Spinal cord (tissue), 10 donors: ENCODE measurements around the gene KLHL17. TPM values are rescaled to one million over a fixed set of nuclear protein-coding genes. Genes with fewer than 3 reads are reported as not detected.
A peak's percentile ranks its signal among the peaks of the same experiment; 100 is the strongest.

ENCODE experiments used
- DNase-seq, 6 donors: peaks; one replicate each; pipeline versions ENCODE4 v3.0.0 to v3.0.0-alpha.2; 2013 to 2015; ENCODE audit warnings: low spot score in 6 of 6, low read depth in 4 of 6
- H3K27ac ChIP-seq: one replicate; pipeline ENCODE4 v1.5.1; 2013; ENCODE audit warnings: low read depth, low read length, control low read depth
- H3K27me3 ChIP-seq: one replicate; pipeline ENCODE4 v1.6.1; 2013; ENCODE audit warnings: low read length; ENCODE audit not compliant: control insufficient read depth, insufficient read depth
- H3K36me3 ChIP-seq: one replicate; pipeline ENCODE4 v1.6.1; 2013; ENCODE audit warnings: low read length; ENCODE audit not compliant: control insufficient read depth, insufficient read depth
- H3K4me1 ChIP-seq: one replicate; pipeline ENCODE4 v1.6.1; 2013; ENCODE audit warnings: low read length; ENCODE audit not compliant: control insufficient read depth, insufficient read depth
- H3K4me3 ChIP-seq: one replicate; pipeline ENCODE4 v1.5.1; 2013; ENCODE audit warnings: low read depth, low read length, control low read depth
- H3K9me3 ChIP-seq: one replicate; pipeline ENCODE4 v1.6.1; 2013; ENCODE audit warnings: low read length; ENCODE audit not compliant: control insufficient read depth, insufficient read depth
- WGBS: methylation state at CpG from one replicate; pipeline ENCODE4 v1.1.5; 2013; ENCODE audit warnings: missing lambda C conversion rate; ENCODE audit not compliant: insufficient coverage; 5-methylcytosine and 5-hydroxymethylcytosine counted together
- polyA plus RNA-seq, 2 donors: library from polyadenylated mRNA; unstranded; fragments of 120-200 nt; gene quantifications; one replicate each; pipeline ENCODE4 v1.2.1, GENCODE V29; 2013; ENCODE audit not compliant: insufficient read length in 2 of 2
- total RNA-seq, 2 donors: library from RNA; depleted of rRNA in 1 of 2; stranded (reverse); fragments of 120-200 nt in 1 of 2; fragments of >200 nt in 1 of 2; gene quantifications; one replicate each; pipeline versions ENCODE4 v1.2.3 to v1.2.4, GENCODE V29; 2013 to 2014
- donor health status: healthy.

KLHL17 gene
- total and polyA plus RNA-seq, 4 donors, result 5.4 to 27.4 (median 17.6) TPM

DNA sequence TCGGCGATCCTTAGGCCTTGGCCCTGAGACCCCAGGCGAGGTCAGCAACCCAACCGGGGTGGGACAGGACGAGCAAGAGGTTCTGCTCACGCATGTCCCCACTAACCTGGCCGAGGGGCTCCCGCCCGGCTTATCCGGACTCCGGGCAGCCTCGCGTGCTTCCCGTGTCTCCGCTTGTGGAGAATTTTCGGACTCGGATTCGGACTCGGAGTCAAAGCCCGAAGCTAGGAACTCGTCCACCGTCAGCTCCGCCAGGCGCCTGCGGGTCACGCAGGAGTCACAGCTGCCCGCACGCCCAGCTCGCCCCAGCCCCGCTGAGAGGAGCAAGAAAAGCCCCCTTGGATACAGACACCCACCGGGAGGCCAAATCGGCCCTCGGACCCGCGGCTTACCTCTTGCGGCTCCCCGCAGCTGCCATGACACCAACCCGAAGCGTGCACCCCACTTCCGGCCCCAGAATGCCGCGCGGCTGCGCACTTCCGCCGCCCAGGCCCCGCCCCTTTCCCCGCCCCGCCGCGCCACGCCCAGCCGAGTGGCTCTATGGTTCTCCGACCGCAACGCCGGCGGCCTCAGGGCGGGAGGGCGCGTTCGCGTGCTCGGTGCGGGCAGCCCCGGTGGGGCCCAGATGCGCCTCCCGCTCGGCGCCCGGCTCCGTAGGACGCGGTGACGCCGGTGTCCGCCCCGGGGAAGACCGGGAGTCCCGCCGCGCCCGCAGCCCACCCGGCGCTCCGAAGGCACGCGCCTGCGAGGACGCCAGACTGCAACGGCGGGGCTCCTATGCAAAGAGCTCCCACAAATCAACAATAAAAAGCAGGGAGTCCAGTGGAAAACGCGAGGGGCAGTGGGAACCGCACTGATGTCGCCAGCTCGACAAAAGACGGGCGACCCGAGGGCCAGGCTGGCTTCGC, 1.3 kb upstream of the KLHL17 start, which contains the start of gene NOC2L:
Gene NOC2L (minus strand): TSS at position 434 of the 908 bp plus-strand sequence. CDS start 16 bp downstream, at position 418.
- Histone ChIP-seq H3K36me3 (peaks cover 65% of the 10 kb centered on the region), H3K4me3 (peak within 1 kb of the TSS; percentile 82)

DNA sequence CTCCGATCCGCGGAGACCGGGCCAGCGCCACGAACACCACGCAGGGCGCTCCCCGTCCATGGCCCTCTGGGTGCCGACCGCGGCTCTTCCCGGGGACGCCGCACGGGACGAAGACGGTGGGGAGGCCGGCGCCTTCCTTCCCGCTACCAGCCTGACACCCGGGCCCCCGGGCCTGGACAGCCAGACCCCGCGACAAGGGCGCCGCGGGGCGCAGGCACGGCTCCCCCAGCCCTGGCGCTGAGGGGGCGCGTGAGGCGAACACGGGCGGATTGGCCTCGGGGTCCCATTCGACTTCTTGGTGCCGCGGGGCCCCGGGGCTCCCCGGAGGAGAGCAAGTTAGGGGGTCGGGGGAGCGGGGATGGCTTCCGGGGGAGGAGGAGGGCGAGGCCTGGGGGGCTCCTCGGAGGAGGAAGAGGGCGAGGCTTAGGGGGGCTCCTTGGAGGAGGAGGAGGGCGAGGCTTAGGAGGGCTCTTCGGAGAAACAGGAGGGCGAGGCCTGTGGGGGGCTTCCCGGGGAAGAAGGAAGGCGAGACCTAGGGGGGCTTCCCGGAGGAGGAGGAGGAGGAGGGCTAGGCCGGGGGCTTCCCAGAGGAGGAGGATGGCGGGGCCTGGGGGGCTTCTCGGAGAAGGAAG, 537 bp upstream of the KLHL17 start:
- no peaks in the 10 kb centered on the region for H3K9me3 ChIP-seq
- WGBS, result 29% methylated on average over 53 of the region's 57 CpGs
- peaks cover 35% of the 10 kb centered on the region for H3K4me1 ChIP-seq
- no peaks in the 10 kb centered on the region for H3K27me3 ChIP-seq
- peak overlapping the region; percentile 26 for H3K4me3 ChIP-seq
- no peak overlapping the region for H3K27ac ChIP-seq
- H3K36me3 ChIP-seq, result peaks cover 63% of the 10 kb centered on the region
- no peak for DNase-seq

More for the DNA sequence above, 1.3 kb upstream of the KLHL17 start, which contains the start of gene NOC2L:
- DNase-seq, result peak; percentile 43 to 96 (median 84)
- WGBS, result 5% methylated on average over 88 of the region's 101 CpGs
- H3K9me3 ChIP-seq, result no peaks in the 10 kb centered on the region
- no peaks in the 10 kb centered on the region for H3K27me3 ChIP-seq
- peaks cover 35% of the 10 kb centered on the region for H3K4me1 ChIP-seq
- no peak within 1 kb of the TSS for H3K27ac ChIP-seq

DNA sequence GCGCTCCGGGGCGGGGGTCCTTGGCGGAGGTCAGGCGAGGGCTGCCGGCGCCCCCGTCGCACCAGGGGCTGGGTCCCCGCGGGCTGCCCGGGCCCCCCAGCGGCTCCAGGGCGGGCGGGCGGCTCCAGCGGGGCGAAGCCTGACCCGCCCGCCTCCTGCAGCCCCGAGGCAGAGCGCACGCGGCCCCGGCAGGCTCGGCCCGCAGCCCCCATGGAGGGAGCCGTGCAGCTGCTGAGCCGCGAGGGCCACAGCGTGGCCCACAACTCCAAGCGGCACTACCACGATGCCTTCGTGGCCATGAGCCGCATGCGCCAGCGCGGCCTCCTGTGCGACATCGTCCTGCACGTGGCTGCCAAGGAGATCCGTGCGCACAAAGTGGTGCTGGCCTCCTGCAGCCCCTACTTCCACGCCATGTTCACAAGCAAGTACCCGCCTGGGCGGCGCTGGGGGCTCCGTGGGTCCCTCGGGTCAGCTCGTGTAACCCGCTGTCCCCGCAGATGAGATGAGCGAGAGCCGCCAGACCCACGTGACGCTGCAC, 817 bp downstream of the KLHL17 start:
- peak in 1 of 6 donors; percentile 57 for DNase-seq
- H3K27ac ChIP-seq, result no peak overlapping the region
- peak overlapping the region; percentile 26 for H3K4me3 ChIP-seq
- peaks cover 63% of the 10 kb centered on the region for H3K36me3 ChIP-seq
- peaks cover 37% of the 10 kb centered on the region for H3K4me1 ChIP-seq
- 22% methylated on average over 56 of the region's 56 CpGs for WGBS
- no peaks in the 10 kb centered on the region for H3K9me3 ChIP-seq
- H3K27me3 ChIP-seq, result peaks cover 11% of the 10 kb centered on the region

DNA sequence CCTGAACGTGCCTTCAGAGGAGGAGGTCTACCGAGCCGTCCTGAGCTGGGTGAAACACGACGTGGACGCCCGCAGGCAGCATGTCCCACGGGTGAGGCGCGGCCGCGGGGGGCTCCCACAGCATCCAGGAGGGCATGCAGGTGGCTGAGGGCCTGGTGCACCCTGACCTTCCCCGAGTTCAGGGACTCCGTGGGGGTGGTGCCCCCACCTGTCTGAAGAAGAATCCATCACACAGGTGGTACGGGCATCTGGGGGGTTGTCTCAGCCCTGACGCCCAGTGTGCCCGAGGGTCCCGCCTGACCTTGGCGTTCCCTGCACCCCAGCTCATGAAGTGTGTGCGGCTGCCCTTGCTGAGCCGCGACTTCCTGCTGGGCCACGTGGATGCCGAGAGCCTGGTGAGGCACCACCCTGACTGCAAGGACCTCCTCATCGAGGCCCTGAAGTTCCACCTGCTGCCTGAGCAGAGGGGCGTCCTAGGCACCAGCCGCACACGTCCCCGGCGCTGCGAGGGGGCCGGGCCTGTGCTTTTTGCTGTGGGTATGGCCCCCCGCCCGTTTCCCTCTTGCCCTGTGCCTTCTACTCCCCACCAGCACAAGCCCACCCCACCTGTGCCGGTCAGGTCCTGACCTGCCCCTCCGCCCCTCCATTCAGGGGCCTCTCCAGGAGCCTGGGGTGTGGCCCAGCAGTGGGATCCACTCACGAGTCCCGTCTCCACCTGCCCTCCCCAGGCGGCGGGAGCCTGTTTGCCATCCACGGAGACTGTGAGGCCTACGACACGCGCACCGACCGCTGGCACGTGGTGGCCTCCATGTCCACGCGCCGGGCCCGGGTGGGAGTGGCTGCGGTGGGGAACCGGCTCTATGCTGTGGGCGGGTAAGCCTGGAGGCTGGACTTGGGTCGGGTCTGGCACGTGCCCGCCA, 2.3 kb downstream of the KLHL17 start:
- WGBS, result 92% methylated on average over 52 of the region's 57 CpGs
- peaks cover 25% of the 10 kb centered on the region for H3K27me3 ChIP-seq
- no peak for DNase-seq
- no peaks in the 10 kb centered on the region for H3K9me3 ChIP-seq
- peaks cover 41% of the 10 kb centered on the region for H3K4me1 ChIP-seq
- H3K4me3 ChIP-seq, result no peak overlapping the region
- H3K27ac ChIP-seq, result no peak overlapping the region
- H3K36me3 ChIP-seq, result peaks cover 54% of the 10 kb centered on the region

DNA sequence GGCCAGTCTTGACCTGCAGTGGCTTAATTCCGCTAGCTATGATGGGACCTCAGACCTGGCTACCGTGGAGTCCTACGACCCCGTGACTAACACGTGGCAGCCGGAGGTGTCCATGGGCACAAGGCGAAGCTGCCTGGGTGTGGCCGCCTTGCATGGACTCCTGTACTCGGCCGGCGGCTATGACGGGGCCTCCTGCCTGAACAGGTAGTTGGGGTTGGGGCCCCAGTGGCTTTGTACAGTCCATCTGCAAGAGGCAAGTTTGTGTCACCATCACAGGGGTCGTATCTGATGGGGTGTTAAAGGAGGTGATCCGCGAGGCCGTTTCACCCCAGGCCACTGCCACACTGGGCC, 2.9 kb downstream of the KLHL17 start:
- peaks cover 54% of the 10 kb centered on the region for H3K36me3 ChIP-seq
- H3K27ac ChIP-seq, result no peak overlapping the region
- H3K9me3 ChIP-seq, result no peaks in the 10 kb centered on the region
- peaks cover 35% of the 10 kb centered on the region for H3K4me1 ChIP-seq
- WGBS, result 89% methylated on average over 12 of the region's 16 CpGs
- H3K4me3 ChIP-seq, result no peak overlapping the region
- no peak for DNase-seq
- peaks cover 31% of the 10 kb centered on the region for H3K27me3 ChIP-seq

DNA sequence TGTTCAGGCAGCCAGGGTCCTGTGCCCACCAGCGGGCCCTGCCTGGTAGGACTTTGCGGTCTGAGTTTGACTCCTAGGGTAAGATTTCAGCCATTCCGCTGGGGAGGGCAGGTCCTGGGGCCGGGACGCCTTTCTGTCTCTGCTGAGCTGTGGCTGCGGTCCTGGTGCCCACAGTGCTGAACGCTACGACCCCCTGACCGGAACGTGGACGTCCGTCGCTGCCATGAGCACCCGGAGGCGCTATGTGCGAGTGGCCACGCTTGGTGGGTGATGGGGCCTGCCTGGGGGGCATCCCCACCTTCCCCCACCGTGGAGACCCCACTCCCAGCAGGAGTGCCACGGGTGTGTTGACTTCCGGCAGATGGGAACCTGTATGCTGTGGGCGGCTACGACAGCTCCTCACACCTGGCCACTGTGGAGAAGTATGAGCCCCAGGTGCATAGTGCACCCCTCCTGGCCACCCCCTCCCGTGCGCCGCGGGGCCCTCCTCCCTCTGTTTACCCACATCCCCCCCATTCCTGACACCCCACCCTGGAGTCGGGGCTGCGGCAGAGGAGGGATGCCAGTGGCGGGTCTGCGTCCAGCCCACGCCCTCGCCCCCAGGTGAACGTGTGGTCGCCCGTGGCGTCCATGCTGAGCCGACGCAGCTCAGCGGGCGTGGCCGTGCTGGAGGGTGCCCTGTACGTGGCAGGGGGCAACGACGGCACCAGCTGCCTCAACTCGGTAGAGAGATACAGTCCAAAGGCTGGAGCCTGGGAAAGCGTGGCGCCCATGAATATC, 3.6 kb downstream of the KLHL17 start:
- H3K4me1 ChIP-seq, result peaks cover 31% of the 10 kb centered on the region
- H3K27ac ChIP-seq, result no peak overlapping the region
- WGBS, result 92% methylated on average over 42 of the region's 47 CpGs
- no peak overlapping the region for H3K4me3 ChIP-seq
- H3K27me3 ChIP-seq, result peaks cover 38% of the 10 kb centered on the region
- no peak for DNase-seq
- H3K36me3 ChIP-seq, result peaks cover 54% of the 10 kb centered on the region
- no peaks in the 10 kb centered on the region for H3K9me3 ChIP-seq

DNA sequence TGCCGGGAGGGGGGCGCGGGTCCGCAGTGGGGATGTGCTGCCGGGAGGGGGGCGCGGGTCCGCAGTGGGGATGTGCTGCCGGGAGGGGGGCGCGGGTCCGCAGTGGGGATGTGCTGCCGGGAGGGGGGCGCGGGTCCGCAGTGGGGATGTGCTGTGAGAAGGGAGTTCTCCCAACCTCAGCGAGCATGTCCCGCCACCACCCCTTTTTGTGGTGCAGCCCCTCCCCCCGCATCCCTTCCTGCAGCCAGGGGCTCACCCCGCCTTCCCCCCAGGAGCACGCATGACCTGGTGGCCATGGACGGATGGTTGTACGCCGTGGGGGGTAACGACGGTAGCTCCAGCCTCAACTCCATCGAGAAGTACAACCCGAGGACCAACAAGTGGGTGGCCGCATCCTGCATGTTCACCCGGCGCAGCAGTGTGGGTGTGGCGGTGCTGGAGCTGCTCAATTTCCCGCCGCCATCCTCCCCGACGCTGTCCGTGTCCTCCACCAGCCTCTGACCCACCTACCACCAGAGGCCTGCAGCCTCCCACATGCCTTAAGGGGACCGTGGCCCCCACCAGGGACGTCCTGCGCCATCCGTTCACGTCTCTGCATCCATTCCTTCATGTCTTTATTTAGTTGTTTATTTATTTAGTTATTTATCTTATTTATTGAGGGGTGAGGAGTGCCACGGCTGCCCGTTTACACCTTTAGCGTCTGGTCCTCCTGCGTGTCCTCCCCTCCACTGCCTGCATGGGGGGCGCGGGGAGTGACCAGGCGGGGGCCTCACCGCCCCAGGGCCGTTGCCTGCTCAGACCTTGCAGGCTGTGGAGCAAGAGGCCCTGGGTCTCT, 4.5 kb downstream of the KLHL17 start:
- DNase-seq, result no peak
- 90% methylated on average over 25 of the region's 51 CpGs for WGBS
- Histone ChIP-seq H3K9me3 (no peaks in the 10 kb centered on the region), H3K4me1 (peaks cover 25% of the 10 kb centered on the region), H3K4me3 (no peak overlapping the region), H3K36me3 (peaks cover 54% of the 10 kb centered on the region), H3K27me3 (peaks cover 43% of the 10 kb centered on the region), H3K27ac (no peak overlapping the region)

DNA sequence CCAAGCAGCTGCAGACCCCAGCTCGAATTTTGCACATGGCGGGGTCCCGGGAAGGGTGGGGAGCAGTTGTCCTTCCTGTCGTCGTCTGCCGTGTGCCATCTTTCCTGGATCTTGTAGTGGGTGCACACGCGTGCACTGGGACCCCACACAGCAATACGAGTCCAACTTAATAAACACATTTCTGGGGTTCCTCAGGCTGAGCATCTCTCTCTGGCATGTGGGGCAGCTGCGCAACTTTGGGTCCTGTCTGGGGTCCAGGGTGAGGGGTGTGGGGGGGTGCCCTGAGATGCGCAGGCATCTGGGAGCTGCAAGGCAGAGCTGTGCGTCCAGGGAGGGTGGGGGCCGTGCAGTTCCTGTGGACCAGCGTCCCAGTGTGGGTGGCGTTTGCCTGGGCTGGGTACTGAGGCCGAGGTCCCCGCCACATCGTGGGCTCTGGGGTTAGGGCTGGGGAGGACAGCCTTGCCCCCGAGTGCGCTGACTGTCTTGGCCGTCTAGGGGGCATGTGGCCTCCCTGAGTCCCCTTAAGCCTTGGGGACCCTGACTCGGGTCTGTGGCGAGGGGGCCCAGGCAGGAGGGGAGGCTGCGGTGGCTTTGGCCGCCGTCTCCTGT, 5.2 kb downstream of the KLHL17 start:
- peaks cover 20% of the 10 kb centered on the region for H3K4me1 ChIP-seq
- H3K9me3 ChIP-seq, result no peaks in the 10 kb centered on the region
- H3K27me3 ChIP-seq, result peaks cover 50% of the 10 kb centered on the region
- DNase-seq, result no peak
- H3K27ac ChIP-seq, result no peak overlapping the region
- no peak overlapping the region for H3K4me3 ChIP-seq
- peaks cover 54% of the 10 kb centered on the region for H3K36me3 ChIP-seq
- 86% methylated on average over 22 of the region's 26 CpGs for WGBS
